ENCODE data around the gene FAM210B.
"Not testable (repeated sequence)": the region's sequence is repeated elsewhere in the genome, so short reads cannot be mapped to it uniquely, and the experiment has no call there.

FAM210B gene

GRCh38 chr20:56361900-56362299, 3.1 kb downstream of the FAM210B start:
- DNase-seq (ENCODE audit: low read depth): no peak

DNA sequence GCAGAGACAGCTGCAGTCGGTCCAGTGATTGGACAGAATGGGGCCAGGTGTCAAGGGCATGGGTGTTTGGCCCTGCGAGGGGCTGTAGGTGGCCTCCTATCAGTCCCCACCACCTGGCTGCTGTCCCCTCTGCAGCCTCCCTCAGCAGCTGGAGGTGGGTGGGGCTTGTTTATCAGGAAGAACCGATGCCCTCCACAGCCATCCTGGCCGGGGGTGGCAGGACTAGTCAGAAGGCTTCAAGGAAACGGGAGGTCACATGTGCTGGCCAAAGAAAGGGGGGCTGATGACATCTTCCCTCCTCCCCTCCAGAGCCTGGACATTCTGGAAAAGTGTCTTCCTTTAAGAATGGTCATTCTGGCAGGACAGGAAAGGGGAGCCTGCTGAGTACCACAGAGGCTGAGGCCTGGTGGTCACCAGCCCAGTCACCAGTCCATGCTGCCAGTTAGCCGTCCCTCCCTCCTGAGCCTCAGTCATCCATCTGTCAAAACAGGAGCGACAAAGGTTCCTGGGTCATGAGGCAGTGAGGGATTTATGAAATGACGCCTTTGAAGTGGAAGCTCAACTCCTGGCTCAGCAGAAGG, 4.1 kb downstream of the FAM210B start:
- DNase-seq (ENCODE audit: low read depth): no peak

GRCh38 chr20:56363491-56363890, 4.7 kb downstream of the FAM210B start:
- no peak for DNase-seq (ENCODE audit: low read depth)

DNA sequence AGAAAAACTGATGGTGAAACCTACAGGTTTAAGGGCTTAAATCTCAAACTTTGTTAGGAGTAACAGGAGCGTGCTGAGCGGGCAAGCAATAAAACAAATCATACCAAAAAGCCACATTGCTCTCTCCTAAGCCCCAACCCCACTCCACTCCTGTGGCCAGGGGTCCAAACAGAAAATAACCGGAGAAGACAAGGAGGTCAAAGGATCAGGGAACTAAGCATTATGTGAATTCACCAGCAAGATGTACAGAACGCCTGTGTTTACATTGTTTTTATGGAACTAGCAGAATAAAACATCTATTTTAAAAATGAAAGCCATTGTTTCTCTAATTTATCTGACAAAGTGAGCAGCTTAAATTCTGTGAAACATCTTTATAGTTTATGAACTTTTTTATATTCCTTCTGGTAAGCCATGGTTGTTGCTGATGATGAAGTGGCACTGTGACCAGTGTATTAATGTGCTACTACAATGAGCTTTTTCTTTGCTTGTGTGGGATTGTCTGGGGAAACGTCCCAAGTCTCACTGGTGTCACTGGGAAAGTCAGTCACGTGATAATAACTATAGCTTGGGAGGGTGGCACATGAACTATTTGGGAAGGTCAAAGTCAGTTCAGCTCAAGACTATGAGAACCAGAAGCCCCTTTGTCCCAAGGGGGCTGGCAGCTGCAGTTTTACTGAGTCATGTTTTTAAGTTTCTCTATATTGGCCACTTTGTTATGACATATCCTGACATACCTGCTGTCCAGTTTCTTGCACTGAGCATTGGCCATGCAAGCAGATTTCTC, 9.8 kb downstream of the FAM210B start:
- no peak for DNase-seq (ENCODE audit: low read depth)

GRCh38 chr20:56369179-56369578, 10.4 kb downstream of the FAM210B start:
- DNase-seq (ENCODE audit: low read depth): no peak

DNA sequence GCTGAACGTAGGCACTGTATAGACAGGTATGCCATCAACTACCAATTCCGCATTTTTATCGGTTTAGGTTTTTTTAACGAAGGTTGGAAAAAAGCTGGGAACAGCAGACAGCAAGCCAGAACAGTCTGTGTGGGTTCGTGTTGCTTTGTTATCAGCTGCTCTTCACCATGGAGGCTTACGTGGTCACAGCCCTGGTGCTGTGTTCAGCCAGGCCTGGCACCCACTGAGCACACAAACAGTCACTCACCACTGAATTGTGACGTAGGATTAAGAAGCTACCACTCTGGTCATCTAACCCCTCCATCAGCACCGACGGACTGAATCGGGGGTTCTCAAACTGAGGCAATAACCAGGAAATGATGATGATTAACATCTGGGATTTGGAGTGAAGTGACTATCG, 13.2 kb downstream of the FAM210B start:
- DNase-seq (ENCODE audit: low read depth): no peak

DNA sequence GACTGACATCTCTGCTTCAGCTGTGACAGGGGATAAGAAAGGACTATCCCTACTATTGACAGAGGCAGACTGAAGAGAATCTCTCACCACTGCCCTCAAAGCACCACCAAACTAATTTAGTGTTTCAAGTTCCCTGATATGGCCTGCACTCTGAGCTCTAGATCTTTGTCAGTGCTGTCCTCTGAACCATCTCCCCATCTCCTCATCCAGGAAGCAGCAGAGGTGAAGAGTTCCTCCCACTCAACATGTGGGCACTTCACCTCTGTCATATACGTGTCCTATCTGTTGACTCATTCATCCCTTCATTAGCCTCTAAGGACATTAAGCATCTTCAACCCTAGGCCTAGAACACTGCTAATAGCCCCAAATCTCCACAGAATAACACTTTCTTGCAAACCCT, 14.1 kb downstream of the FAM210B start:
- DNase-seq (ENCODE audit: low read depth): no peak

- peak; percentile 94 for DNase-seq (ENCODE audit: low read depth)
Measured at GRCh38 chr20:56373942-56374341, 15.2 kb downstream of the FAM210B start.

DNA sequence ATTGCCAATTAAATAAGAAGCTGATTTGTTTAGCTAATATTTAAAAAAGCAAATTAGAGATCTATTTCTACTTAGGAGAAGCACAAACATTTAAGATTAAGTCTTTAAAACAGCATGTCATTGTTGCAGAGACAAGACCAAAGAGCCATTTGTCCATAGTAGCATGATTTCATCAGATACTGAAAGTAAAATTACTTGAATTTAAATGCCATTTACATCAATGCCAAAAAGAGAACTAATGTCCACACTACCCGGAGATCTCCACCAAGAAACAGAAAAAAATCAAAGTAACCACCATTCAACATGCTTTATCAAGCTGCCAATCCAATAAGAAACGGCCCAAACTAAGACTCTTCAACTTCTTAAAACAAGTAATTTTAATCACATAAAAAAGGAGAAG, 17.6 kb downstream of the FAM210B start:
- no peak for DNase-seq (ENCODE audit: low read depth)

DNA sequence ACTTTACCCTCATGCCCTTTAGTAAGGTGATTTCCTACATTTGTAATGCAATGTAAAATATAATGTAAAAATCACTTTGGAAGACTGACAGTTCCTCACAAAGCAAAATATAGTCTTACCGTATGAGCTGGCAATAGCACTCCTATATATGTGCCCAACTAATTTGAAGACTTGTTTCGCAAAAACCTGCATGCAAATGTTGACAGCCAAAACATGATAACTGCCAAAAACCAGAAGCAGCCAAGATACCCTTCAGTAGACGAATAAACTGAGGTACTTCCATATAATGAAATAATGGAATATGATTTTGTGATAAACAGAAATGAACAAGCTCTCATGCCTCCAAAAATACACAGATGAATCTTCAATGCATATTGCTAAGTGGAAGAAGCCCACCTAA, 19.6 kb downstream of the FAM210B start:
- no peak for DNase-seq (ENCODE audit: low read depth)

DNA sequence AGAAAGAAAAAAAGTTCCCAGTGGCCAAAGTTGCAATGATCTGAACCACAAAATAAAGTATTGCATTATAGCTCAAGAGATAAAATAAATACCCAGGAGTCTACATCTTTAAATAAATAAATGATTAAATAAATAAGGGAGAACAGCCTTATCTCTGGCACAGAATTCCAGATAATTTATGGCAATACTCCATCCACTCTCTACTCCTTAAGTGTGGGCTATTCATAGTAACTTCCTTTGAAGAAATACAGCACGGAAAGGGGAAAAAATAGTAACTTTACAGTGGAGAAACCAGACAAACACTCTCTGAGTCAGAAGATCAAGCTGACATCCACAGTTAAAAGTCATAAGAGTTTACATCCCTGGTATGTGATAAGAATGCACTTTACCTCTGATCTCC, 21.6 kb downstream of the FAM210B start:
- no peak for DNase-seq (ENCODE audit: low read depth)

DNA sequence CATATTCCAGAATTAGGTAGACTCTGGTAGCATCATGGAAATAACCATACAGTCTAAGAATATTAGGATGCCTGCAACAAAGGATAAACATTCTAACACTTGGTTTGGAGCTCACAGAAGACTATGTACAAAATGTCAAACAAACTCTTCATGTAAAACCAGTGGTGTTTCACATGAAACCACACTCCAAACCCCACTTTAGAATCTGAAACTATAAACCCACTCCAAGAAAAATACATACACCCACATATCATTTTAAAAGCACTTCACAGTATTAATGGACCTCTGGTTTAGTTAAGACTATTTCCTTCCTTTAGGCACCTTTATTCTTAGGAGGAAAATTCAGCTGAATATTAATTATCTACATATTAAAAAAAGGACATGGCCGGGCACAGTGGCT, 22.7 kb downstream of the FAM210B start:
- no peak for DNase-seq (ENCODE audit: low read depth)

GRCh38 chr20:56382696-56383095, 23.9 kb downstream of the FAM210B start:
- DNase-seq (ENCODE audit: low read depth): no peak

- DNase-seq (ENCODE audit: low read depth): no peak
Measured at GRCh38 chr20:56383334-56383733, 24.6 kb downstream of the FAM210B start.

DNA sequence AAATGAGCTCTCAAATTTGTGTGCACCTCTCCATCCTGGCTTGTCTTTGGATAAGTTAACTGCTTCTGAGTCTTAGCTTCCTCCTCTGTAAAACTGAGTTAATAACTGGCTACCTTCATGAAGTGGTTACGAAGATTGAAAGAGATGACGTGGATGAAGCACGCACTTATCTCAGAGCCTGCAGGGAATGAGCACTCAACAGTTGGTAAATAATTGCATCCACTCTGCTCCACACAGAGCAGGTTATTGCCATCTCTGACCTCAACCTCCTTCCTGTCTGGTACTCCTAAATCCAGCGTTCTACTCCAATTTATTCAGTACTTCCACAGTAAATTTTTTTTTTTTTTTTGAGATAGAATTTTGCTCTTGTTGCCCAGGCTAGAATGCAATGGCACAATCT, 26.4 kb downstream of the FAM210B start:
- DNase-seq (ENCODE audit: low read depth): no peak

DNA sequence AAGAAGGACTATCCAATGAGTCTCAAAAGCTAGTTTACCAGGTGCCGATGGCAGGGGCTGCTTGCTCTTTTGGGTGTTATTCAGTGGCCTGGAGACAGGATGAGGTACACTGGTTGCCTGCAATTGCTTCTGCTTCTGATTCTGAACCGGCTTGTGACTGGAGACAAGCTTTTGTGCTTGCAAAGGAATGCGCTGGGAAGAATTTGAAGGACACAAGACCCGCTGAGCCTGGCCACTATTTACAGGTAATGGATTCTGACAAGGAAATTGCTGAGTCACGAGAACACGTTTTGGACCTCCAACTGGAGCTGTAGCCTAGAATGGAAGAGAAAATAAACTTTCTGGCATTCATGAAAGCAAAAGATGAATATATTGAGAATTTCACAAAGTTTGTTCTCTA, 27.4 kb downstream of the FAM210B start:
- no peak for DNase-seq (ENCODE audit: low read depth)

- DNase-seq (ENCODE audit: low read depth): no peak
Measured at GRCh38 chr20:56388882-56389281, 30.1 kb downstream of the FAM210B start.

DNA sequence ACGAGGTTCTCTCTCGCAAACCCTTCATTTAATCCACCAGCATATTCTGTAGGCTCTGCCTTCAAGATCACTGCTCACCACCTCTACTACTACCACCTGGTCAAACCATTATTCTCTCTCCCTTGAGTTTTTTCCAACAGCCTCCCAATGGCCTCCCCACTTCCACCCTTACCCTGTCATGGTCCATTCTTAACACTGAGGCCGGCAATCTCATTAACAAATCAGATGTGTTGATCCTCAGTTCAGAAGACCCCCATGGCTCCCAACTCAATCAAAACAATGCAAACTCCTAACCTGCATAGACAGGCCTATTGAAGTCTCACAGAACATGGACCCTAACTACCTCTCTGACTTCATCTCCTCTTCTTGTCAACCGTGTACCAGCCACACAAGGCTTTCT, 31.0 kb downstream of the FAM210B start:
- DNase-seq (ENCODE audit: low read depth): no peak

GRCh38 chr20:56390396-56390795, 31.6 kb downstream of the FAM210B start:
- not testable (repeated sequence) for DNase-seq (ENCODE audit: low read depth)

DNA sequence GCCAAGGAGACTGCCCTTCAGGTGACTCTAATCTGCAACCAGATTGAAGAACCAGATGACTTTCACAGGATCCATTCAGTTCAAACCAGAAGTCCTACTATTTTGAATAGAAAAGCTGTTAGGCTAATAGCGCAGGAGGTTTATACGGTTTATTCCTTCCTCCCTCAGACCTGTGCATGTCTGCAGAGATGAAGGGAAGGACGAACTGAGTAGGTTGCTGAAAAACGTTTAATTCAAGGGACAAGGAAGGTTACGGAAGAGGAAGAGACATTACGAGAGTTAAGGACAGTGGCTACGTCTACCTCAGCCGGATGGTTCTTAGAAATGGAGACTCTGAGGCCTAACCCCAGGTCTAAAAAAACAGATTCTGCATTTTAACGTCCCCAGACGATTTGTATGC, 32.3 kb downstream of the FAM210B start:
- no peak for DNase-seq (ENCODE audit: low read depth)

- no peak for DNase-seq (ENCODE audit: low read depth)
Measured at GRCh38 chr20:56391596-56392131, 32.9 kb downstream of the FAM210B start.

DNA sequence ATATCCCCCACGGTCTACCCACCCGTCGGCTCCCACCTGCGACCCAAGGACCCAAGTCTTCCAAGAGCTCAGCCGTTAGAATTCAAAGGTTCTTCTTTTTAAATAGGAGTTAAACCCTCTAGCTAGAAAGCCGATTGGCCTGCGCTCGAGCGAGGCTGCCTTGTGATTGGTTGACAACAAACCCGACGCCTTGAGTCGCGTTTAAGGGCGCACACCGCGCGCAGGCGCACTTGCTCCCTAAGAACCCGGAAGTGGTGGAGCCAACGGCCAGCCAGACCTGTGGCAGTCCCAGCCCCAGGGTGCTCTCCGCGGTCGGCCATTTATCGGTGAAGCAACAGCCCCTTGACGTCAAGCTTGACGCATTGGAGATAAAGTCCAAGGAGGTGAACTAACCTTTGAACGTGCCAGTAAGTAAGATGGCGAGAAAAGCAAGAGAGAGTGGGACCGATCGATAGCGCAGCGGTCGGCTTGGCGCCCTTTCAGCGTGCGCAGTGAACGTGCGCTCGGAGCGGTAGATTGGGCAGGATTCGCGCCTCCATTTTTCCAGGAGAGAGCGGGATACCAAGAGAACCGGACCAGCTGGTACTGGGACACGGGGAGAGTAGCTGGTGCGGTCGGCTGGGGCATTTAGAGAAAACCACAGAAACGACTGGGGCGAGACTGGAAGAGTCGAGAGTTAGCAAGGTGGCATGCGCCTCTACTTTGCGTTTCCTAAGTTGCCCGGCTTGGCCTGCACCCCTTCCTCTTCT, 33.5 kb downstream of the FAM210B start, which contains the start of the genes AURKA and CSTF1:
Gene AURKA, minus strand, starts transcription at position 84 of the 749 bp plus-strand sequence. CDS start 4,018 bp downstream, outside the sequence.
Gene CSTF1, plus strand, starts transcription at position 514 of the 749 bp plus-strand sequence. CDS start 2,908 bp downstream, outside the sequence.
- DNase-seq (ENCODE audit: low read depth): peak; percentile 99
